ENCODE results near the gene RPP21. TPM values are rescaled to one million over a fixed set of nuclear protein-coding genes. Genes with fewer than 3 reads are reported as not detected.

Gene RPP21
- total and polyA plus RNA-seq, 9 donors, result 14.2 to 106 (median 44.5) TPM

- DNase-seq, result no peak
- no peaks in the 10 kb centered on the region for H3K9me3 ChIP-seq
- H3K36me3 ChIP-seq, result no peaks in the 10 kb centered on the region
- intact Hi-C loops (cut with DNase I), result no loop called here
- H3K4me1 ChIP-seq (ENCODE audit: insufficient read depth), result no peaks in the 10 kb centered on the region
- no peak overlapping the region for H3K4me3 ChIP-seq
- H3K27ac ChIP-seq, result no peak overlapping the region
- H3K27me3 ChIP-seq, result no peaks in the 10 kb centered on the region
- TF ChIP-seq POLR2A (IDR thresholded peaks at IDR 0.05), result no peak
- TF ChIP-seq CTCF (IDR thresholded peaks at IDR 0.05), result no peak
- no peak for TF ChIP-seq EP300 (IDR thresholded peaks at IDR 0.05)
- 57 to 81% (median 60%) methylated on average over 1 of the region's 1 CpG for WGBS, 3 donors
Observed at GRCh38 chr6:30311671-30312070, 33.3 kb upstream of the RPP21 start.

GRCh38 chr6:30312266-30312665 is 32.7 kb upstream of the RPP21 start:
- 98 to 100% (median 98%) methylated on average over 2 of the region's 2 CpGs for WGBS, 3 donors
- H3K27me3 ChIP-seq, result no peaks in the 10 kb centered on the region
- H3K9me3 ChIP-seq, result no peaks in the 10 kb centered on the region
- intact Hi-C loops (cut with DNase I), result no loop called here
- no peak for DNase-seq
- no peaks in the 10 kb centered on the region for H3K4me1 ChIP-seq (ENCODE audit: insufficient read depth)
- H3K27ac ChIP-seq, result no peak overlapping the region
- TF ChIP-seq CTCF (IDR thresholded peaks at IDR 0.05), result no peak
- no peak for TF ChIP-seq EP300 (IDR thresholded peaks at IDR 0.05)
- no peak for TF ChIP-seq POLR2A (IDR thresholded peaks at IDR 0.05)
- no peak overlapping the region for H3K4me3 ChIP-seq
- no peaks in the 10 kb centered on the region for H3K36me3 ChIP-seq

GRCh38 chr6:30312676-30313321 is 32.2 kb upstream of the RPP21 start:
- H3K27me3 ChIP-seq, result no peaks in the 10 kb centered on the region
- WGBS, 3 donors, result 97 to 100% (median 100%) methylated on average over 1 of the region's 1 CpG
- no peaks in the 10 kb centered on the region for H3K9me3 ChIP-seq
- no peak for TF ChIP-seq POLR2A (IDR thresholded peaks at IDR 0.05)
- TF ChIP-seq CTCF (IDR thresholded peaks at IDR 0.05), result no peak
- H3K36me3 ChIP-seq, result no peaks in the 10 kb centered on the region
- H3K27ac ChIP-seq, result no peak overlapping the region
- H3K4me3 ChIP-seq, result no peak overlapping the region
- no peak for DNase-seq
- no peaks in the 10 kb centered on the region for H3K4me1 ChIP-seq (ENCODE audit: insufficient read depth)
- intact Hi-C loops (cut with DNase I), result no loop called here

- no peaks in the 10 kb centered on the region for H3K9me3 ChIP-seq
- H3K4me1 ChIP-seq (ENCODE audit: insufficient read depth), result no peaks in the 10 kb centered on the region
- intact Hi-C loops (cut with DNase I), result no loop called here
- no peaks in the 10 kb centered on the region for H3K36me3 ChIP-seq
- TF ChIP-seq POLR2A (IDR thresholded peaks at IDR 0.05) (no peak), CTCF (IDR thresholded peaks at IDR 0.05) (no peak), EP300 (IDR thresholded peaks at IDR 0.05) (no peak)
- H3K4me3 ChIP-seq, result no peak overlapping the region
- WGBS, 3 donors, result 93 to 97% (median 94%) methylated on average over 3 of the region's 3 CpGs
- DNase-seq, result no peak
- no peak overlapping the region for H3K27ac ChIP-seq
- H3K27me3 ChIP-seq, result no peaks in the 10 kb centered on the region
Observed at GRCh38 chr6:30315156-30315555, 29.8 kb upstream of the RPP21 start.
